Measurements from ENCODE around the gene CHTOP. TPM values are rescaled to one million over a fixed set of nuclear protein-coding genes. Genes with fewer than 3 reads are reported as not detected.

Gene CHTOP
- total RNA-seq, 4 donors from 2014 or later, result 99.1 to 124 (median 105) TPM

GRCh38 chr1:153630384-153630783 is 3.5 kb upstream of the CHTOP start:
- DNase-seq, result no peak
- 82 to 86% methylated on average over 6 to 7 of the region's 7 CpGs for WGBS, 2 donors
- Histone ChIP-seq H3K4me1 (peaks cover 48 to 59% of the 10 kb centered on the region in 2 donors), H3K9me3 (no peaks in the 10 kb centered on the region), H3K4me3 (replicated peaks in 1 of 3) (no peak overlapping the region), H3K27ac (peak overlapping the region; percentile 96 to 99 (median 96)), H3K36me3 (no peaks in the 10 kb centered on the region), H3K27me3 (no peaks in the 10 kb centered on the region)
- TF ChIP-seq POLR2A (IDR thresholded peaks at IDR 0.05) (no peak), CTCF (IDR thresholded peaks at IDR 0.05) (no peak)
- intact Hi-C loops (cut with DNase I), result no loop called here

- Histone ChIP-seq H3K4me1 (peaks cover 45 to 59% of the 10 kb centered on the region in 2 donors), H3K4me3 (replicated peaks in 1 of 3) (no peak overlapping the region), H3K27ac (peak overlapping the region; percentile 96 to 99 (median 96)), H3K36me3 (peaks cover 1 to 4% of the 10 kb centered on the region in 2 donors), H3K9me3 (no peaks in the 10 kb centered on the region), H3K27me3 (no peaks in the 10 kb centered on the region)
- DNase-seq, result no peak
- intact Hi-C loops (cut with DNase I), result no loop called here
- 81 to 87% methylated on average over 10 of the region's 10 CpGs for WGBS, 2 donors
- TF ChIP-seq CTCF (IDR thresholded peaks at IDR 0.05), result no peak
- TF ChIP-seq POLR2A (IDR thresholded peaks at IDR 0.05), result no peak
Measured at GRCh38 chr1:153631047-153632022, 2.5 kb upstream of the CHTOP start.

GRCh38 chr1:153633161-153633753 is 609 bp upstream of the CHTOP start:
- Histone ChIP-seq H3K9me3 (no peaks in the 10 kb centered on the region), H3K27me3 (no peaks in the 10 kb centered on the region), H3K27ac (peak overlapping the region; percentile 100), H3K36me3 (peaks cover 18 to 23% of the 10 kb centered on the region in 2 donors), H3K4me1 (peaks cover 37 to 52% of the 10 kb centered on the region in 2 donors), H3K4me3 (replicated peaks in 1 of 3) (peak overlapping the region in 1 of 3 donors; percentile 70)
- WGBS, 2 donors, result 27 to 36% methylated on average over 18 of the region's 18 CpGs
- intact Hi-C loops (cut with DNase I), result no loop called here
- TF ChIP-seq CTCF (IDR thresholded peaks at IDR 0.05), result peak in 1 of 6 experiments; percentile 5
- no peak for TF ChIP-seq POLR2A (IDR thresholded peaks at IDR 0.05)
- DNase-seq, result no peak

- H3K4me1 ChIP-seq, result peaks cover 25 to 32% of the 10 kb centered on the region in 2 donors
Measured at GRCh38 chr1:153635872-153636271, 2.0 kb downstream of the CHTOP start.

More at GRCh38 chr1:153635872-153636271, 2.0 kb downstream of the CHTOP start:
- no peaks in the 10 kb centered on the region for H3K27me3 ChIP-seq
- no peak overlapping the region for H3K4me3 ChIP-seq (replicated peaks in 1 of 3)
- no peak overlapping the region for H3K27ac ChIP-seq
- peaks cover 34 to 49% of the 10 kb centered on the region in 2 donors for H3K36me3 ChIP-seq
- WGBS, 2 donors, result 84 to 90% methylated on average over 7 of the region's 7 CpGs
- H3K9me3 ChIP-seq, result no peaks in the 10 kb centered on the region
- no peak for DNase-seq
- intact Hi-C loops (cut with DNase I), result no loop called here
- TF ChIP-seq POLR2A (IDR thresholded peaks at IDR 0.05) (no peak), CTCF (IDR thresholded peaks at IDR 0.05) (no peak)
